ENCODE data around the gene SIAH1. TPM values are rescaled to one million over a fixed set of nuclear protein-coding genes. Genes with fewer than 3 reads are reported as not detected.

SIAH1 gene
- total and polyA plus RNA-seq, 2 donors (not counting 1 experiment from before 2014, with no cell fraction given): 21.4 to 59.1 TPM

DNA sequence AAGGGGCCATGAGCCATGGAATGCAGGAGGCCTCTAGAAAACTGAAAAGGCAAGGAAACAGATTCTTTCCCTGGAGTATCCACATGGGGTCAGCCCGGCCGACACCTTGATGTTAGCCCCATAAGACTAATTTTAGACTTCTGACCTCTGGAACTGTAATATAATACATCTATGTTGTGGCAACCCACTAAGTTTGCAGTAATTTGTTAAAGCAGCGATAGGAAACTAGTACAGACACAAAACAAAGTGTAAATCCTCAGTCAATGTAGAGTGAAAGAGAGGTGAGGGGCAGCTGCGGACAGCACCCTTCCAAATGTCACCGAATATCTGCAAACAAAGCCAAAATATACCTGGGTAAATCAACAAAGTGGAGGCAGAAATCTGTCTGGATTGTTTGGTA, 7.2 kb upstream of the SIAH1 start:
- Histone ChIP-seq H3K9ac (ENCODE audit: insufficient read depth, low read length) (no peak overlapping the region), H3K4me3 (replicated peaks in 1 of 4; ENCODE audit: control extremely low read depth in 1 of 4, insufficient read depth in 1 of 4, low read depth in 3 of 4, low read length in 4 of 4) (no peak overlapping the region), H3K27ac (ENCODE audit: insufficient read depth, low read length) (no peak overlapping the region), H3K4me2 (ENCODE audit: extremely low read depth, insufficient read depth, low read length) (no peak overlapping the region), H3K4me1 (ENCODE audit: control insufficient read depth, extremely low read depth, insufficient read depth, low read length) (no peaks in the 10 kb centered on the region), H3K9me3 (ENCODE audit: control insufficient read depth, insufficient read depth, low read depth, low read length) (no peaks in the 10 kb centered on the region), H3K27me3 (ENCODE audit: control insufficient read depth, insufficient read depth, low read length) (no peaks in the 10 kb centered on the region), H2AFZ (ENCODE audit: low read length) (no peak overlapping the region), H4K20me1 (ENCODE audit: control insufficient read depth, extremely low read depth, insufficient read depth, low read length) (no peaks in the 10 kb centered on the region), H3K36me3 (ENCODE audit: control insufficient read depth, insufficient read depth, low read length) (no peaks in the 10 kb centered on the region), H3K79me2 (ENCODE audit: control insufficient read depth, insufficient read depth, low read length) (no peaks in the 10 kb centered on the region)
- no peak for TF ChIP-seq EZH2 (IDR thresholded peaks at IDR 0.05; ENCODE audit: low read length, missing control alignments)
- TF ChIP-seq, protein P1, sequence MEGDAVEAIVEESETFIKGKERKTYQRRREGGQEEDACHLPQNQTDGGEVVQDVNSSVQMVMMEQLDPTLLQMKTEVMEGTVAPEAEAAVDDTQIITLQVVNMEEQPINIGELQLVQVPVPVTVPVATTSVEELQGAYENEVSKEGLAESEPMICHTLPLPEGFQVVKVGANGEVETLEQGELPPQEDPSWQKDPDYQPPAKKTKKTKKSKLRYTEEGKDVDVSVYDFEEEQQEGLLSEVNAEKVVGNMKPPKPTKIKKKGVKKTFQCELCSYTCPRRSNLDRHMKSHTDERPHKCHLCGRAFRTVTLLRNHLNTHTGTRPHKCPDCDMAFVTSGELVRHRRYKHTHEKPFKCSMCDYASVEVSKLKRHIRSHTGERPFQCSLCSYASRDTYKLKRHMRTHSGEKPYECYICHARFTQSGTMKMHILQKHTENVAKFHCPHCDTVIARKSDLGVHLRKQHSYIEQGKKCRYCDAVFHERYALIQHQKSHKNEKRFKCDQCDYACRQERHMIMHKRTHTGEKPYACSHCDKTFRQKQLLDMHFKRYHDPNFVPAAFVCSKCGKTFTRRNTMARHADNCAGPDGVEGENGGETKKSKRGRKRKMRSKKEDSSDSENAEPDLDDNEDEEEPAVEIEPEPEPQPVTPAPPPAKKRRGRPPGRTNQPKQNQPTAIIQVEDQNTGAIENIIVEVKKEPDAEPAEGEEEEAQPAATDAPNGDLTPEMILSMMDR (conservative IDR thresholded peaks at IDR 0.05 in 1 of 2, IDR thresholded peaks at IDR 0.05 in 1 of 2; ENCODE audit: low read depth in 1 of 2, low read length in 2 of 2): no peak
- no peak for DNase-seq (ENCODE audit: low read depth in 2 of 2)

DNA sequence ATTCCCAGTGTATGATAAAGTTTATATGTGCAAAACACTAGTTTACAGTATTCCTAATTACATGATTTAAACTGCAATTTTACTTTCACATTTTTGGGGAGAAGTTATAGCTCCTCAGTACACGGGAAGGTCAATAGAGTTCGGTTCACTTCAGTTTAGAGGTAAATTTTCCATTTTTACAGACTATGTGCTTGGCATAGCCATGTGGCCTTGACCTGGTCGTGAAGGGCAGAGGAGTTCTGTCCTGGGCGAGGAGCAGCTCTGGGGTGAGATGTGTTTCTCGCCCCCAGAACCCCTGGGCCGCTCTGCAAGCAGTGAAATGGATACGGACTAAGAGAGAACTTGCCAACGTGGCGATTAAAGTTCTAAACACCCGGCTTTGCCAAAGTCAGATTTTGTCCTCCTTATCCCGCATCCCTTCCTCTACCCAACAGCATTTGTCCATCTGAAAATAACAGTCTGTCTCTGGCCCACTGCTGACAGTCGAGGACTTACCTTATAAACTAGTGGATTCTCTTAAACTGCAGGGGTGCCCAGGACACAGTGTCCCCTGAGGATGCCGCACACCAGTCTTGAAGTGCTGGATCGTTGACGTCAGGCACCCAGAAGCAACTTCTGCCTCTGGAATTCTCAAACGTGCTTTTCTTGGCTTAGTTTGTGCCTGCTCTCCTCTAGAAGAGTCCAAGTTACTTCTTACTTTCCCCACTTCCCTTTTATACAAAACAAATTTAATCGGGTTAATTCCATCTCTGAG, 1.5 kb upstream of the SIAH1 start:
- no peak for TF ChIP-seq EZH2 (IDR thresholded peaks at IDR 0.05; ENCODE audit: low read length, missing control alignments)
- TF ChIP-seq, protein P1 (conservative IDR thresholded peaks at IDR 0.05 in 1 of 2, IDR thresholded peaks at IDR 0.05 in 1 of 2; ENCODE audit: low read depth in 1 of 2, low read length in 2 of 2): no peak
- peaks cover 2% of the 10 kb centered on the region for H3K4me1 ChIP-seq (ENCODE audit: control insufficient read depth, extremely low read depth, insufficient read depth, low read length)
- peak overlapping the region; percentile 68 for H2AFZ ChIP-seq (ENCODE audit: low read length)
- no peak overlapping the region for H3K9ac ChIP-seq (ENCODE audit: insufficient read depth, low read length)
- H4K20me1 ChIP-seq (ENCODE audit: control insufficient read depth, extremely low read depth, insufficient read depth, low read length): no peaks in the 10 kb centered on the region
- H3K27me3 ChIP-seq (ENCODE audit: control insufficient read depth, insufficient read depth, low read length): no peaks in the 10 kb centered on the region
- H3K9me3 ChIP-seq (ENCODE audit: control insufficient read depth, insufficient read depth, low read depth, low read length): no peaks in the 10 kb centered on the region
- H3K79me2 ChIP-seq (ENCODE audit: control insufficient read depth, insufficient read depth, low read length): peaks cover 27% of the 10 kb centered on the region
- no peak for DNase-seq (ENCODE audit: low read depth in 2 of 2)
- no peak overlapping the region for H3K4me2 ChIP-seq (ENCODE audit: extremely low read depth, insufficient read depth, low read length)
- H3K4me3 ChIP-seq (replicated peaks in 1 of 4; ENCODE audit: control extremely low read depth in 1 of 4, insufficient read depth in 1 of 4, low read depth in 3 of 4, low read length in 4 of 4): no peak overlapping the region
- no peaks in the 10 kb centered on the region for H3K36me3 ChIP-seq (ENCODE audit: control insufficient read depth, insufficient read depth, low read length)
- H3K27ac ChIP-seq (ENCODE audit: insufficient read depth, low read length): no peak overlapping the region

DNA sequence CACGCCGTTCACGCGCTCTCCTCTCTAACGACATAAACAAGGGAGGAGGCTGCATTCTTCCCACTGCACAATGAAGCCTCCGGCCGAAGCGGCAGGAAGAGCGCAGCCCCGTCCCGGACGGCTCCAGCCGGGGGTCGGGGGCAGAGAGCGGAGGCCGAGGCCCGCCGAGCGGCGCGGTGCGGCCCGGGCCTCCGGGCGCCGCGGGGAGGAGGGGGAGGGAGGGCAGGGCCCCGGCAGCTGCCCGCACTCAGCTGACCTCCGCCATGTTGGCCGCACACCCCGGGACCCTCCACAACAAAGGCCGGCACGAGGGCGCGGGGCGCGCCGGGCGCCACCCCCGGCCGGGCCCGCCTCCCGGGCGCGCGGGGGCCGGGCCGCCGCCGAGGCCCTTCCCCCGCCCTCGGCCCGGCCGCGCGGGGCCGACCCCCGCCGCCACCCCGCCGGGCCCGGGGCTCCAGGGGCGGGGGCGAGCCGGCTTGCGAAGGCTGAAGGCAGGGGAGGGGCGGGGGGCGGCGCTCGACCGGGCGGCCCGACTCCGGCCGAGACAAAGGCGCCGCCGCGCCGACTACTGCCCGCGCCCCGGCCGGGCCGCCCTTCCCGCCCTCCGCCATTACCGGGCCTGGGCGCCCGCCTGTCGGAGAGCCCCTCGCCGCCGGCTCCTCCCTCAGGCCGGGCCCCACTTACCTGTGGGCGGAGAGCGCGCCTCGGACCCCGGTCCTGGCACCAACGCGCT, 527 bp downstream of the SIAH1 start:
- no peaks in the 10 kb centered on the region for H3K27me3 ChIP-seq (ENCODE audit: control insufficient read depth, insufficient read depth, low read length)
- peak overlapping the region; percentile 95 for H3K9ac ChIP-seq (ENCODE audit: insufficient read depth, low read length)
- no peaks in the 10 kb centered on the region for H3K9me3 ChIP-seq (ENCODE audit: control insufficient read depth, insufficient read depth, low read depth, low read length)
- H3K4me3 ChIP-seq (replicated peaks in 1 of 4; ENCODE audit: control extremely low read depth in 1 of 4, insufficient read depth in 1 of 4, low read depth in 3 of 4, low read length in 4 of 4): peak overlapping the region; percentile 69 to 96 (median 78)
- peaks cover 48% of the 10 kb centered on the region for H3K79me2 ChIP-seq (ENCODE audit: control insufficient read depth, insufficient read depth, low read length)
- H3K4me1 ChIP-seq (ENCODE audit: control insufficient read depth, extremely low read depth, insufficient read depth, low read length): peaks cover 2% of the 10 kb centered on the region
- peak overlapping the region; percentile 89 for H3K27ac ChIP-seq (ENCODE audit: insufficient read depth, low read length)
- no peaks in the 10 kb centered on the region for H4K20me1 ChIP-seq (ENCODE audit: control insufficient read depth, extremely low read depth, insufficient read depth, low read length)
- no peak for TF ChIP-seq EZH2 (IDR thresholded peaks at IDR 0.05; ENCODE audit: low read length, missing control alignments)
- TF ChIP-seq, protein P1 (conservative IDR thresholded peaks at IDR 0.05 in 1 of 2, IDR thresholded peaks at IDR 0.05 in 1 of 2; ENCODE audit: low read depth in 1 of 2, low read length in 2 of 2): no peak
- H2AFZ ChIP-seq (ENCODE audit: low read length): peak overlapping the region; percentile 42
- peak; percentile 42 to 73 for DNase-seq (ENCODE audit: low read depth in 2 of 2)
- no peaks in the 10 kb centered on the region for H3K36me3 ChIP-seq (ENCODE audit: control insufficient read depth, insufficient read depth, low read length)
- H3K4me2 ChIP-seq (ENCODE audit: extremely low read depth, insufficient read depth, low read length): peak overlapping the region; percentile 71

Measured in fibroblast of lung (primary cell).